OCI-LY3 (cell line): ENCODE measurements around the gene SLX1A.

Experiments
- EZH2phosphoT487 ChIP-seq: fragments of 200-600 bp; shearing (Covaris generic); IDR thresholded peaks from 2 replicates; pipeline ENCODE4 v1.6.1; 2018; ENCODE audit warnings: antibody characterized with exemption, mixed run types, low read depth
- TF ChIP-seq, protein P1 (sequence below): fragments of 200-600, 300-600 bp; sonication (generic); IDR thresholded peaks from 2 replicates; pipeline ENCODE4 v1.5.1; 2014; ENCODE audit warnings: antibody characterized with exemption, low read length, low read depth

DNA sequence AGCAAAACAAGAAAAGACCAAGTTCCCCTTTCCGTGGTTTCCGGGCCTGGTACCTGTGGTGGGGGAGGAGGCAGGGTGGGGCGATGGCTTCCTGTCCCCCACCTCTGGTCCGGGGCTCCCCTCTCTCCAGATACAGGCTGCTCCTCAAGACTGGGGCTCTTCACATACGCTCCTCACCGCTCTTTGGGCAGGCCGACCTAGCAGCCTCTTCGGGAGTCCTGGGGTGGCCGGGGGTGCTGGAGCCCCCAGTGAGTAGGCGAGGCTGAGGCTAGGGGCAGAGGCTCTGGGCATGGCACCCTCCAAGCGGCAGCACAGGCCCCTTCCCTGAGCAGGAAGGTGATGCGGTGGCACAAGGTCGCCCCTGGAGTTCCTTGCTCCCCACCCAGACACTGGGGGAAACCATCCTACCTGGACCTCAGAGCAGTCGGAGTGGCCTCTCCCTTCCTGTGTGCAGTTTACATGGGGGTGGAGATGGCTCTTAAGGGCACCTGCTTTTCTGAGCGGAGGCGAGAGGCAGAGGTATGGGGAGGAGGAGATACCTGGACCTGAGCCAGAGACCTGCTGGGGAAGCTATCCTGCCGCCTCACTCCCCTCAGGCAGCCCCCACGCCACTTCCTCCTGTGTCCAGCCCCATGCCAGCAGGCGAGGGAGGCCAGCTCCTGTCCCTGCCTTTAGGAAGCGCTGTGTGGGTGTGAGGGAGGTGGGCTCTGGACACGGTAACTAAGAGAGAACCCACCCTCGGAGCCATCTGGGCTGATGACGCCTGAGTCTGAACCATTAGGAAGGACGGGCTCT lies 9.4 kb upstream of the SLX1A start:
- TF ChIP-seq, protein P1, sequence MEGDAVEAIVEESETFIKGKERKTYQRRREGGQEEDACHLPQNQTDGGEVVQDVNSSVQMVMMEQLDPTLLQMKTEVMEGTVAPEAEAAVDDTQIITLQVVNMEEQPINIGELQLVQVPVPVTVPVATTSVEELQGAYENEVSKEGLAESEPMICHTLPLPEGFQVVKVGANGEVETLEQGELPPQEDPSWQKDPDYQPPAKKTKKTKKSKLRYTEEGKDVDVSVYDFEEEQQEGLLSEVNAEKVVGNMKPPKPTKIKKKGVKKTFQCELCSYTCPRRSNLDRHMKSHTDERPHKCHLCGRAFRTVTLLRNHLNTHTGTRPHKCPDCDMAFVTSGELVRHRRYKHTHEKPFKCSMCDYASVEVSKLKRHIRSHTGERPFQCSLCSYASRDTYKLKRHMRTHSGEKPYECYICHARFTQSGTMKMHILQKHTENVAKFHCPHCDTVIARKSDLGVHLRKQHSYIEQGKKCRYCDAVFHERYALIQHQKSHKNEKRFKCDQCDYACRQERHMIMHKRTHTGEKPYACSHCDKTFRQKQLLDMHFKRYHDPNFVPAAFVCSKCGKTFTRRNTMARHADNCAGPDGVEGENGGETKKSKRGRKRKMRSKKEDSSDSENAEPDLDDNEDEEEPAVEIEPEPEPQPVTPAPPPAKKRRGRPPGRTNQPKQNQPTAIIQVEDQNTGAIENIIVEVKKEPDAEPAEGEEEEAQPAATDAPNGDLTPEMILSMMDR = no peak
- no peak for TF ChIP-seq EZH2phosphoT487
